ENCODE results near the gene ZBTB7B.

The ZBTB7B gene

GRCh38 chr1:155049651-155050559 is 47.3 kb downstream of the ZBTB7B start:
- H3K36me3 ChIP-seq (ENCODE audit: insufficient read depth, low read length) = no peaks in the 10 kb centered on the region
- peak overlapping the region; percentile 72; the same call in 1 of the 2 replicates for H3K9ac ChIP-seq (ENCODE audit: low read length)
- H3K79me2 ChIP-seq (ENCODE audit: insufficient read depth, low read length) = no peaks in the 10 kb centered on the region
- H3K27ac ChIP-seq (ENCODE audit: low read depth, low read length, poor library complexity, severe bottlenecking) = no peak overlapping the region
- H3F3A ChIP-seq (ENCODE audit: insufficient read depth, low read length) = no peaks in the 10 kb centered on the region
- no peaks in the 10 kb centered on the region for H4K20me1 ChIP-seq (ENCODE audit: insufficient read depth, low read length)
- H3K4me1 ChIP-seq (ENCODE audit: insufficient read depth, low read length, severe bottlenecking) = peaks cover 24% of the 10 kb centered on the region
- H3K4me2 ChIP-seq (ENCODE audit: low read length) = peak overlapping the region; percentile 87
- H2AFZ ChIP-seq (ENCODE audit: low read length) = no peak overlapping the region
- H3K9me3 ChIP-seq (ENCODE audit: low read length) = no peaks in the 10 kb centered on the region
- TF ChIP-seq CTCF (IDR thresholded peaks at IDR 0.05; ENCODE audit: low read length) (no peak), EZH2 (IDR thresholded peaks at IDR 0.05; ENCODE audit: borderline replicate concordance, low read length) (no peak)
- peak overlapping the region; percentile 77 for H3K4me3 ChIP-seq (ENCODE audit: low read depth, low read length, poor library complexity, severe bottlenecking)
- no peaks in the 10 kb centered on the region; the same call in none of the 2 replicates for H3K27me3 ChIP-seq (ENCODE audit: insufficient read depth, low read length)
- H3K9me2 ChIP-seq (ENCODE audit: low read depth, low read length) = no peaks in the 10 kb centered on the region

GRCh38 chr1:155050560-155051341 is 48.1 kb downstream of the ZBTB7B start, which contains the start of gene ADAM15:
TSS of gene ADAM15 (plus strand) at chr1:155051316. CDS start at chr1:155051387, 71 bp downstream.
- peak within 1 kb of the TSS; percentile 73 for H3K9ac ChIP-seq (ENCODE audit: low read length)
- no peaks in the 10 kb centered on the region for H4K20me1 ChIP-seq (ENCODE audit: insufficient read depth, low read length)
- no peaks in the 10 kb centered on the region for H3F3A ChIP-seq (ENCODE audit: insufficient read depth, low read length)
- H3K4me2 ChIP-seq (ENCODE audit: low read length) = peak within 1 kb of the TSS; percentile 87
- no peaks in the 10 kb centered on the region for H3K36me3 ChIP-seq (ENCODE audit: insufficient read depth, low read length)
- no peaks in the 10 kb centered on the region for H3K9me2 ChIP-seq (ENCODE audit: low read depth, low read length)
- H2AFZ ChIP-seq (ENCODE audit: low read length) = no peak within 1 kb of the TSS
- H3K9me3 ChIP-seq (ENCODE audit: low read length) = no peaks in the 10 kb centered on the region
- no peak within 1 kb of the TSS for H3K27ac ChIP-seq (ENCODE audit: low read depth, low read length, poor library complexity, severe bottlenecking)
- TF ChIP-seq EZH2 (IDR thresholded peaks at IDR 0.05; ENCODE audit: borderline replicate concordance, low read length) (no peak), CTCF (IDR thresholded peaks at IDR 0.05; ENCODE audit: low read length) (peak; percentile 98)
- H3K4me1 ChIP-seq (ENCODE audit: insufficient read depth, low read length, severe bottlenecking) = peaks cover 24% of the 10 kb centered on the region
- no peaks in the 10 kb centered on the region for H3K79me2 ChIP-seq (ENCODE audit: insufficient read depth, low read length)
- H3K4me3 ChIP-seq (ENCODE audit: low read depth, low read length, poor library complexity, severe bottlenecking) = peak within 1 kb of the TSS; percentile 77
- no peaks in the 10 kb centered on the region; the same call in 1 of the 2 replicates for H3K27me3 ChIP-seq (ENCODE audit: insufficient read depth, low read length)

GRCh38 chr1:155051342-155051776 is 48.8 kb downstream of the ZBTB7B start:
- Histone ChIP-seq H3K4me3 (ENCODE audit: low read depth, low read length, poor library complexity, severe bottlenecking) (peak overlapping the region; percentile 77), H3K4me2 (ENCODE audit: low read length) (peak overlapping the region; percentile 85), H3K79me2 (ENCODE audit: insufficient read depth, low read length) (no peaks in the 10 kb centered on the region), H2AFZ (ENCODE audit: low read length) (no peak overlapping the region), H4K20me1 (ENCODE audit: insufficient read depth, low read length) (no peaks in the 10 kb centered on the region), H3K4me1 (ENCODE audit: insufficient read depth, low read length, severe bottlenecking) (peaks cover 24% of the 10 kb centered on the region), H3F3A (ENCODE audit: insufficient read depth, low read length) (no peaks in the 10 kb centered on the region), H3K9ac (ENCODE audit: low read length) (peak overlapping the region; percentile 73), H3K9me3 (ENCODE audit: low read length) (no peaks in the 10 kb centered on the region), H3K9me2 (ENCODE audit: low read depth, low read length) (no peaks in the 10 kb centered on the region), H3K27ac (ENCODE audit: low read depth, low read length, poor library complexity, severe bottlenecking) (no peak overlapping the region), H3K36me3 (ENCODE audit: insufficient read depth, low read length) (peaks cover 3% of the 10 kb centered on the region), H3K27me3 (ENCODE audit: insufficient read depth, low read length) (no peaks in the 10 kb centered on the region)
- TF ChIP-seq CTCF (IDR thresholded peaks at IDR 0.05; ENCODE audit: low read length) = no peak; the same call in 1 of the 2 replicates
- TF ChIP-seq EZH2 (IDR thresholded peaks at IDR 0.05; ENCODE audit: borderline replicate concordance, low read length) = no peak
